Transverse colon (tissue), 3 donors: ENCODE measurements around the gene B3GALT4.
A peak's percentile ranks its signal among the peaks of the same experiment; 100 is the strongest.

Experiments used
- EP300 ChIP-seq: sonication (generic); formaldehyde crosslinking; IDR thresholded peaks from one replicate; pipeline ENCODE4 v1.6.1; 2017; ENCODE audit warnings: antibody characterized with exemption, low read depth
- POLR2A ChIP-seq: fragments of 450-650 bp; IDR thresholded peaks from one replicate; pipeline ENCODE4 v1.6.1; 2016; ENCODE audit warnings: antibody characterized with exemption, mild to moderate bottlenecking, moderate library complexity
- TF ChIP-seq, protein P1 (sequence below), 5 experiments: fragments of 200-600 bp in 3 of 5; fragments of 450-650 bp in 2 of 5; sonication (generic) in 3 of 5; IDR thresholded peaks; 1 replicate in 2 of 5; 2 replicates in 3 of 5; pipeline ENCODE4 v1.5.1; 2016 to 2017; ENCODE audit warnings: antibody characterized with exemption in 5 of 5, inconsistent platforms in 3 of 5, mild to moderate bottlenecking in 2 of 5, moderate library complexity in 1 of 5

DNA sequence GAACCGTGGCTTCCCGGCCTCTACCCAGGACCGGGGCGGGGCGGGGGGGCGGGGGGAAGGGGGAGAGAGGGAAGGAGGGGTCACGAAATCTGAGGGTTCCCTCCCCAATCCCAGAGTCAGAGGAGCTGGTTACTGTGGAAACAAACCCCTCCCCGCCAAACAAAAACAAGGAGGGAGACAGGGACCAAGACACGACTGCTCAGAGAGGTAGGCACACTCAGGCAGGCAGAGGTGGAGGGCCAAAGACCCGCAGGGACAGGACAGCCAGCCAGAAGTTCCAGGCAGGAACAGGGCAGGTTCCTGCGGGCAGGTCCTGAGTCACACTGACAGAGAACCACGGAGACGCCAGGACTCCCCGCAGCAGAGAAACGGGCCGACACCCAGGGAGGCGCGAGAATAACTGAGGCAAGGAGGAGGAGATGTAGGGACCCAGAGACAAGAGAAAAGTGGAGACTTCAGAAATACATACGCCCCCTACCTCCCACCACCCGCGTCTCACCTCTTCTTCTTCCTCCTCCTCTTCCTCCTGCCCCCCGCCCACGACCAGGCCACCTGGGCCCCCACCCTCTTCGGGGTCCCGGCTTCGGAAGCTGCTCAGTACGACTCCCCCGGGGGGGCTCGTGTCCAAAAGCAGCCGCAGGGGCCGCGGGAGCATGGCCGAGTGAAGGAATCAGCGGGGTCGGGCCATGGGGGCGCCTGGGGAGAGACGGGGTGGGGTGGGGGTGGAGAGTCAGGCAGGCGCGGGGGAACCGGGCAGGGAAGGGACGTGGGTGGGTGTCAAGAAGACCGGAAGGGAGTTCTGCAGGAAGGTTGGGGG is 21.2 kb downstream of the B3GALT4 start:
- TF ChIP-seq, protein P1, sequence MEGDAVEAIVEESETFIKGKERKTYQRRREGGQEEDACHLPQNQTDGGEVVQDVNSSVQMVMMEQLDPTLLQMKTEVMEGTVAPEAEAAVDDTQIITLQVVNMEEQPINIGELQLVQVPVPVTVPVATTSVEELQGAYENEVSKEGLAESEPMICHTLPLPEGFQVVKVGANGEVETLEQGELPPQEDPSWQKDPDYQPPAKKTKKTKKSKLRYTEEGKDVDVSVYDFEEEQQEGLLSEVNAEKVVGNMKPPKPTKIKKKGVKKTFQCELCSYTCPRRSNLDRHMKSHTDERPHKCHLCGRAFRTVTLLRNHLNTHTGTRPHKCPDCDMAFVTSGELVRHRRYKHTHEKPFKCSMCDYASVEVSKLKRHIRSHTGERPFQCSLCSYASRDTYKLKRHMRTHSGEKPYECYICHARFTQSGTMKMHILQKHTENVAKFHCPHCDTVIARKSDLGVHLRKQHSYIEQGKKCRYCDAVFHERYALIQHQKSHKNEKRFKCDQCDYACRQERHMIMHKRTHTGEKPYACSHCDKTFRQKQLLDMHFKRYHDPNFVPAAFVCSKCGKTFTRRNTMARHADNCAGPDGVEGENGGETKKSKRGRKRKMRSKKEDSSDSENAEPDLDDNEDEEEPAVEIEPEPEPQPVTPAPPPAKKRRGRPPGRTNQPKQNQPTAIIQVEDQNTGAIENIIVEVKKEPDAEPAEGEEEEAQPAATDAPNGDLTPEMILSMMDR (IDR thresholded peaks at IDR 0.05): no peak
- TF ChIP-seq POLR2A: peak; percentile 59
- no peak for TF ChIP-seq EP300
